SH-SY5Y (cell line): Measurements from ENCODE around the gene PCBD1.

Source experiments
- GATA2 ChIP-seq: IDR thresholded peaks from 2 replicates; pipeline ENCODE4 v1.6.1; 2011; ENCODE audit warnings: mild to moderate bottlenecking, low read depth, low read length
- GATA3 ChIP-seq: IDR thresholded peaks from 2 replicates; pipeline ENCODE4 v1.6.1; 2011; ENCODE audit warnings: low read depth, mild to moderate bottlenecking, low read length, moderate library complexity

GRCh38 chr10:70917226-70917625, 28.9 kb upstream of the PCBD1 start:
- TF ChIP-seq GATA3, result no peak
- TF ChIP-seq GATA2, result no peak
